Trophoblast cell (in vitro differentiated cells and primary cell): ENCODE data around the gene XPR1.
"Not testable (repeated sequence)": the region's sequence is repeated elsewhere in the genome, so short reads cannot be mapped to it uniquely, and the experiment has no call there.

ENCODE experiments used
- DNase-seq, 2 donors: peaks; one replicate each; pipeline ENCODE4 v3.0.0-alpha.2; 2016
- H2AFZ ChIP-seq: 2 replicates; pipeline ENCODE4 v1.6.1; 2013; ENCODE audit warnings: low read length, moderate library complexity, mild to moderate bottlenecking; ENCODE audit not compliant: insufficient read depth, poor library complexity
- H2AK5ac ChIP-seq: 2 replicates; pipeline ENCODE4 v1.6.1; 2013; ENCODE audit warnings: mild to moderate bottlenecking, low read length
- H2BK120ac ChIP-seq: 2 replicates; pipeline ENCODE4 v1.6.1; 2013; ENCODE audit warnings: low read length, mild to moderate bottlenecking, moderate library complexity; ENCODE audit not compliant: insufficient read depth, poor library complexity
- H2BK12ac ChIP-seq: 2 replicates; pipeline ENCODE4 v1.6.1; 2013; ENCODE audit warnings: mild to moderate bottlenecking, low read length, moderate library complexity
- H2BK5ac ChIP-seq: 2 replicates; pipeline ENCODE4 v1.6.1; 2013; ENCODE audit warnings: low read length, low read depth, moderate library complexity, mild to moderate bottlenecking; ENCODE audit not compliant: poor library complexity
- H3K14ac ChIP-seq: 2 replicates; pipeline ENCODE4 v1.6.1; 2013; ENCODE audit warnings: mild to moderate bottlenecking, low read length
- H3K18ac ChIP-seq: 2 replicates; pipeline ENCODE4 v1.6.1; 2013; ENCODE audit warnings: mild to moderate bottlenecking, low read length
- H3K23ac ChIP-seq: 2 replicates; pipeline ENCODE4 v1.6.1; 2013; ENCODE audit warnings: low read length
- H3K27ac ChIP-seq: 2 replicates; pipeline ENCODE4 v1.5.1; 2013; ENCODE audit warnings: low read depth, mild to moderate bottlenecking, inconsistent platforms, low read length, moderate library complexity
- H3K27me3 ChIP-seq: 2 replicates; pipeline ENCODE4 v1.6.1; 2013; ENCODE audit warnings: inconsistent platforms, mild to moderate bottlenecking, low read length, moderate library complexity; ENCODE audit not compliant: insufficient read depth
- H3K36me3 ChIP-seq, 2 experiments: 1 replicate in 1 of 2; 2 replicates in 1 of 2; pipeline ENCODE4 v1.6.1; 2013; ENCODE audit warnings: low read length in 2 of 2, mild to moderate bottlenecking in 2 of 2, moderate library complexity in 1 of 2; ENCODE audit not compliant: insufficient read depth in 2 of 2, control insufficient read depth in 1 of 2
- H3K4ac ChIP-seq: 2 replicates; pipeline ENCODE4 v1.6.1; 2013; ENCODE audit warnings: low read depth, mild to moderate bottlenecking, low read length, moderate library complexity
- H3K4me1 ChIP-seq, 2 experiments: 1 replicate in 1 of 2; 2 replicates in 1 of 2; pipeline ENCODE4 v1.6.1; 2013; ENCODE audit warnings: low read length in 2 of 2, mild to moderate bottlenecking in 2 of 2, moderate library complexity in 1 of 2; ENCODE audit not compliant: insufficient read depth in 2 of 2, control insufficient read depth in 1 of 2
- H3K4me2 ChIP-seq: 2 replicates; pipeline ENCODE4 v1.6.1; 2013; ENCODE audit warnings: inconsistent platforms, mild to moderate bottlenecking, low read length, moderate library complexity
- H3K4me3 ChIP-seq: 2 replicates; pipeline ENCODE4 v1.5.1; 2013; ENCODE audit warnings: mild to moderate bottlenecking, low read depth, low read length, inconsistent platforms
- H3K79me1 ChIP-seq: one replicate; pipeline ENCODE4 v1.6.1; 2013; ENCODE audit warnings: low read length
- H3K79me2 ChIP-seq: 2 replicates; pipeline ENCODE4 v1.6.1; 2013; ENCODE audit warnings: low read length, mild to moderate bottlenecking; ENCODE audit not compliant: control insufficient read depth, insufficient read depth, poor library complexity
- H3K9ac ChIP-seq: 2 replicates; pipeline ENCODE4 v1.6.1; 2013; ENCODE audit warnings: mild to moderate bottlenecking, low read length
- H3K9me3 ChIP-seq: 2 replicates; pipeline ENCODE4 v1.6.1; 2013; ENCODE audit warnings: low read depth, mild to moderate bottlenecking, control low read depth, inconsistent platforms, low read length; ENCODE audit not compliant: insufficient read depth
- H4K12ac ChIP-seq: 2 replicates; pipeline ENCODE4 v1.6.1; 2013; ENCODE audit warnings: low read depth, mild to moderate bottlenecking, low read length, moderate library complexity
- H4K8ac ChIP-seq: 2 replicates; pipeline ENCODE4 v1.6.1; 2013; ENCODE audit warnings: low read depth, mild to moderate bottlenecking, low read length, moderate library complexity
- H4K91ac ChIP-seq: one replicate; pipeline ENCODE4 v1.6.1; 2013; ENCODE audit warnings: low read depth, mild to moderate bottlenecking, low read length, moderate library complexity
- WGBS: extraction: QIAGEN DNeasy Blood & Tissue Kit; methylation state at CpG from one replicate; pipeline ENCODE4 v1.1.7; 2013; ENCODE audit warnings: missing lambda C conversion rate; ENCODE audit not compliant: insufficient read length, insufficient coverage; ENCODE audit errors: extremely low coverage; 5-methylcytosine and 5-hydroxymethylcytosine counted together

Gene XPR1

DNA sequence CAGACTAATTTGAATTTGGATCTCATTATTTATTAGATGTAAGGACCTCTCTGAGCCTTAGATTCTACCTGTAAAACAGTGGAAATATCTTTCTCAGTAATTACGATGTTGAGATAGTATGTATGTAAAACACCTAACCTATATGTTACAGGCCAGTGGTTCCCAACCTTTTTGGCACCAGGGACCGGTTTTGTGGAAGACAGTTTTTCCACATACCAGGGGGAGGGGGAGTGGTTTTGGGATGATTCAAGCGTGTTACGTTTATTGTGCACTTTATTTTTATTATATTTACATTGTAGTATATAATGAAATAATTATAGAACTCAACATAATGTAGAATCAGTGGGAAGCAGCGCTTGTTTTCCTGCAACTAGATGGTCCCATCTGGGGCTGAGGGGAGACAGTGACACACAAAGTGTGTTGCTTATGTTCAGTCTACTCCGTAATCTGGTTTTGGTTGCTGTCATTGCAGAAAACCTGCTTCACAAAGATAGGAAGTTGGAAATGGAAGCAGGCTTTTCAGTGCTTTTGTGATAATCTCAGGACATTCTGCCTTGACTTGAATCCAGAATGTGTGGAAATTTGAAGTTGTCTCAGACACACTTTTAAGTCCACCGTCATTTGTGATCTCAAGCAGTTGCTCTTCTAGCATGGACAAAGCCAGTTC lies 12.8 kb downstream of the XPR1 start:
- peaks cover 0 to 2% of the 10 kb centered on the region in 2 experiments for H3K4me1 ChIP-seq
- H2AFZ ChIP-seq: no peak overlapping the region
- no peak for DNase-seq
- H2BK5ac ChIP-seq: no peak overlapping the region
- H3K4me2 ChIP-seq: no peak overlapping the region
- H3K18ac ChIP-seq: no peak overlapping the region
- no peaks in the 10 kb centered on the region for H3K9me3 ChIP-seq
- H2BK12ac ChIP-seq: no peak overlapping the region
- H2AK5ac ChIP-seq: no peak overlapping the region
- no peak overlapping the region for H2BK120ac ChIP-seq
- no peak overlapping the region for H3K23ac ChIP-seq
- H4K91ac ChIP-seq: no peak overlapping the region
- H3K4ac ChIP-seq: no peak overlapping the region
- no CpG with 5 or more reads among the region's 7 CpGs for WGBS
- no peaks in the 10 kb centered on the region for H3K36me3 ChIP-seq
- no peaks in the 10 kb centered on the region for H3K79me2 ChIP-seq
- H3K27me3 ChIP-seq: no peaks in the 10 kb centered on the region
- H4K8ac ChIP-seq: no peak overlapping the region
- H4K12ac ChIP-seq: no peak overlapping the region
- H3K79me1 ChIP-seq: no peaks in the 10 kb centered on the region
- H3K14ac ChIP-seq: no peak overlapping the region
- H3K27ac ChIP-seq: no peak overlapping the region
- H3K4me3 ChIP-seq: no peak overlapping the region
- no peak overlapping the region for H3K9ac ChIP-seq

DNA sequence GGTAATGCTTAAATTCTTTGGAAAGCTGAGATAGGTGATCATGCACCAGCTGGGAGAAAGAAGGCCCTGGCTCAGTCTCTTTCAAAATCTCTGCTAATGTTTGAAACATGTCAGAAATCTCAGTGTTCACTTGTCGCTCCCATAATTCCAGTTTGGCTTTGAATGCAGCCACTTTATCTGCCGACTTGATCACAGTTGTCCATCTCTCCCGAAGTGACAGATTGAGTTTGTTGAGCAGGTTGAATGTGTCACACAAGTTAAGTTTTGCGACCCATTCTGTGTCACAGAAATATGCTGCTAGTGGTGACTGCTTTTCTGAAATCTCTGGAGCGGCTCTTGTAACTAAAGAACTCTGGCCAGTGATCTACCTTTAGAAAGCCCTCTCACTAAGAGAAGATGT lies 13.4 kb downstream of the XPR1 start:
- H3K18ac ChIP-seq, H3K23ac ChIP-seq, H3K9me3 ChIP-seq, H3K4ac ChIP-seq, H4K91ac ChIP-seq, H3K79me1 ChIP-seq, H2AK5ac ChIP-seq, H3K4me1 ChIP-seq, H2BK12ac ChIP-seq, H2AFZ ChIP-seq, H3K36me3 ChIP-seq, H3K4me2 ChIP-seq, H2BK5ac ChIP-seq, H3K9ac ChIP-seq, H3K14ac ChIP-seq, H3K4me3 ChIP-seq, H4K12ac ChIP-seq, H3K27me3 ChIP-seq, H4K8ac ChIP-seq, H3K79me2 ChIP-seq, H3K27ac ChIP-seq, H2BK120ac ChIP-seq: not testable (repeated sequence)
- peak in 1 of 2 donors; percentile 61 for DNase-seq
- WGBS: no CpG with 5 or more reads among the region's 5 CpGs

- no peaks in the 10 kb centered on the region for H3K9me3 ChIP-seq
Observed at GRCh38 chr1:180646093-180646492, 14.3 kb downstream of the XPR1 start.

GRCh38 chr1:180646547-180646946 lies 14.7 kb downstream of the XPR1 start:
- Histone ChIP-seq H3K79me1 (no peaks in the 10 kb centered on the region), H4K8ac (no peak overlapping the region), H3K9ac (no peak overlapping the region), H3K14ac (no peak overlapping the region), H3K4me2 (no peak overlapping the region), H3K27me3 (no peaks in the 10 kb centered on the region), H2BK120ac (no peak overlapping the region), H3K4me3 (no peak overlapping the region), H3K23ac (no peak overlapping the region), H4K91ac (no peak overlapping the region), H3K4ac (no peak overlapping the region), H2BK12ac (no peak overlapping the region), H2AK5ac (no peak overlapping the region), H2AFZ (no peak overlapping the region), H3K18ac (no peak overlapping the region), H4K12ac (no peak overlapping the region), H2BK5ac (no peak overlapping the region), H3K9me3 (no peaks in the 10 kb centered on the region), H3K79me2 (no peaks in the 10 kb centered on the region), H3K27ac (no peak overlapping the region), H3K36me3 (no peaks in the 10 kb centered on the region), H3K4me1 (no peaks in the 10 kb centered on the region)
- no CpG with 5 or more reads among the region's 4 CpGs for WGBS
- DNase-seq: no peak

More at GRCh38 chr1:180646093-180646492, 14.3 kb downstream of the XPR1 start:
- Histone ChIP-seq H3K79me2 (no peaks in the 10 kb centered on the region), H3K4me3 (no peak overlapping the region), H3K4ac (no peak overlapping the region), H2BK5ac (no peak overlapping the region), H3K4me1 (no peaks in the 10 kb centered on the region), H3K18ac (no peak overlapping the region), H3K36me3 (no peaks in the 10 kb centered on the region), H4K12ac (no peak overlapping the region), H3K27me3 (no peaks in the 10 kb centered on the region), H3K4me2 (no peak overlapping the region), H3K23ac (no peak overlapping the region), H3K14ac (no peak overlapping the region), H3K27ac (no peak overlapping the region), H2AK5ac (no peak overlapping the region), H4K8ac (no peak overlapping the region), H2BK120ac (no peak overlapping the region), H2BK12ac (no peak overlapping the region), H2AFZ (no peak overlapping the region), H3K79me1 (no peaks in the 10 kb centered on the region), H3K9ac (no peak overlapping the region), H4K91ac (no peak overlapping the region)
- WGBS: no CpG with 5 or more reads among the region's 5 CpGs
- no peak for DNase-seq
